ENCODE data around the gene RFPL1. TPM values are rescaled to one million over a fixed set of nuclear protein-coding genes. Genes with fewer than 3 reads are reported as not detected.
A peak's percentile ranks its signal among the peaks of the same experiment; 100 is the strongest.
"Not testable (repeated sequence)": the region's sequence is repeated elsewhere in the genome, so short reads cannot be mapped to it uniquely, and the experiment has no call there.

Gene RFPL1
- total RNA-seq = not detected
- not detected for polyA plus RNA-seq

GRCh38 chr22:29438283-29438682 lies at the start of gene RFPL1:
Gene RFPL1, plus strand, starts transcription at chr22:29438583.
- H3K27ac ChIP-seq (ENCODE audit: low read depth, low read length); POLR2A ChIA-PET; H3K4me3 ChIP-seq (ENCODE audit: low read length); DNase-seq; H3K4me3 Mint-ChIP-seq; H3K36me3 ChIP-seq (ENCODE audit: insufficient read depth, low read length); H3K9me3 Mint-ChIP-seq; H3K27ac Mint-ChIP-seq; H3K36me3 Mint-ChIP-seq; H3K27me3 ChIP-seq (ENCODE audit: insufficient read depth, low read length, poor library complexity, severe bottlenecking); H3K4me1 Mint-ChIP-seq; H3K9me3 ChIP-seq (ENCODE audit: low read length); H3K4me1 ChIP-seq (ENCODE audit: insufficient read depth, low read length): not testable (repeated sequence)
- H3K27me3 Mint-ChIP-seq = peaks cover 7 to 42% of the 10 kb centered on the region in 2 donors
- CTCF ChIA-PET = interaction anchor here (1.2 kb wide), 1 partner anchor 41 kb away, joined by 4 read pairs; no protein-coding TSS in a partner anchor

- peaks cover 36 to 54% (median 44%) of the 10 kb centered on the region in 3 donors for H3K4me1 Mint-ChIP-seq
- no peaks in the 10 kb centered on the region for H3K27me3 Mint-ChIP-seq
- peak overlapping the region; percentile 95 for H3K4me3 ChIP-seq (ENCODE audit: low read length)
- no peaks in the 10 kb centered on the region for H3K27me3 ChIP-seq (ENCODE audit: insufficient read depth, low read length, poor library complexity, severe bottlenecking)
- peak overlapping the region; percentile 93 to 96 (median 94) for H3K4me3 Mint-ChIP-seq
- POLR2A ChIA-PET = interaction anchor here (1.0 kb wide), 1 partner anchor 26 kb away, joined by 4 read pairs; no protein-coding TSS in a partner anchor
- H3K9me3 Mint-ChIP-seq = no peaks in the 10 kb centered on the region
- peak overlapping the region; percentile 89 for H3K27ac ChIP-seq (ENCODE audit: low read depth, low read length)
- no peaks in the 10 kb centered on the region for H3K9me3 ChIP-seq (ENCODE audit: low read length)
- CTCF ChIA-PET = interaction anchor here (1.2 kb wide), 1 partner anchor 26 kb away, joined by 3 read pairs; no protein-coding TSS in a partner anchor
- H3K36me3 ChIP-seq (ENCODE audit: insufficient read depth, low read length) = no peaks in the 10 kb centered on the region
- peaks cover 0 to 18% (median 1%) of the 10 kb centered on the region in 3 donors for H3K36me3 Mint-ChIP-seq
- H3K4me1 ChIP-seq (ENCODE audit: insufficient read depth, low read length) = peaks cover 27% of the 10 kb centered on the region
- DNase-seq = no peak
- peak overlapping the region; percentile 91 to 98 (median 95) for H3K27ac Mint-ChIP-seq
Observed at GRCh38 chr22:29388759-29389090, 49.7 kb upstream of the RFPL1 start.

- H3K27ac ChIP-seq (ENCODE audit: low read depth, low read length) = no peak overlapping the region
- Mint-ChIP-seq H3K9me3 (no peaks in the 10 kb centered on the region), H3K36me3 (peaks cover 0 to 8% (median 0%) of the 10 kb centered on the region in 3 donors), H3K4me1 (peaks cover 31 to 46% (median 37%) of the 10 kb centered on the region in 3 donors), H3K27me3 (no peaks in the 10 kb centered on the region), H3K4me3 (no peak overlapping the region), H3K27ac (no peak overlapping the region)
- DNase-seq = no peak
- CTCF ChIA-PET = no interaction called here
- POLR2A ChIA-PET = interaction anchor here (0.5 kb wide), 1 partner anchor 217 kb away, joined by 5 read pairs; no protein-coding TSS in a partner anchor
- peaks cover 27% of the 10 kb centered on the region for H3K4me1 ChIP-seq (ENCODE audit: insufficient read depth, low read length)
- no peaks in the 10 kb centered on the region for H3K27me3 ChIP-seq (ENCODE audit: insufficient read depth, low read length, poor library complexity, severe bottlenecking)
- no peaks in the 10 kb centered on the region for H3K36me3 ChIP-seq (ENCODE audit: insufficient read depth, low read length)
- H3K9me3 ChIP-seq (ENCODE audit: low read length) = no peaks in the 10 kb centered on the region
- no peak overlapping the region for H3K4me3 ChIP-seq (ENCODE audit: low read length)
Observed at GRCh38 chr22:29390270-29390669, 48.1 kb upstream of the RFPL1 start.

GRCh38 chr22:29391546-29391945 lies 46.8 kb upstream of the RFPL1 start:
- H3K27ac Mint-ChIP-seq = no peak overlapping the region
- Histone ChIP-seq H3K36me3 (ENCODE audit: insufficient read depth, low read length) (no peaks in the 10 kb centered on the region), H3K4me1 (ENCODE audit: insufficient read depth, low read length) (peaks cover 18% of the 10 kb centered on the region), H3K9me3 (ENCODE audit: low read length) (no peaks in the 10 kb centered on the region), H3K27ac (ENCODE audit: low read depth, low read length) (no peak overlapping the region), H3K27me3 (ENCODE audit: insufficient read depth, low read length, poor library complexity, severe bottlenecking) (no peaks in the 10 kb centered on the region), H3K4me3 (ENCODE audit: low read length) (no peak overlapping the region)
- no peaks in the 10 kb centered on the region for H3K27me3 Mint-ChIP-seq
- H3K9me3 Mint-ChIP-seq = no peaks in the 10 kb centered on the region
- CTCF ChIA-PET = no interaction called here
- no peak for DNase-seq
- peaks cover 22 to 33% (median 24%) of the 10 kb centered on the region in 3 donors for H3K4me1 Mint-ChIP-seq
- peaks cover 0 to 3% (median 0%) of the 10 kb centered on the region in 3 donors for H3K36me3 Mint-ChIP-seq
- POLR2A ChIA-PET = no interaction called here
- peak overlapping the region in 2 of 7 donors; percentile 3 to 44 for H3K4me3 Mint-ChIP-seq

GRCh38 chr22:29393019-29393608 lies 45.3 kb upstream of the RFPL1 start:
- Mint-ChIP-seq H3K27me3 (no peaks in the 10 kb centered on the region), H3K4me3 (peak overlapping the region in 1 of 7 donors; percentile 17), H3K27ac (no peak overlapping the region), H3K9me3 (no peaks in the 10 kb centered on the region), H3K4me1 (peaks cover 10 to 17% (median 10%) of the 10 kb centered on the region in 3 donors), H3K36me3 (peaks cover 0 to 3% (median 0%) of the 10 kb centered on the region in 3 donors)
- H3K36me3 ChIP-seq (ENCODE audit: insufficient read depth, low read length) = no peaks in the 10 kb centered on the region
- H3K27me3 ChIP-seq (ENCODE audit: insufficient read depth, low read length, poor library complexity, severe bottlenecking) = no peaks in the 10 kb centered on the region
- no peaks in the 10 kb centered on the region for H3K9me3 ChIP-seq (ENCODE audit: low read length)
- H3K27ac ChIP-seq (ENCODE audit: low read depth, low read length) = no peak overlapping the region
- ChIA-PET CTCF (no interaction called here), POLR2A (no interaction called here)
- peaks cover 7% of the 10 kb centered on the region for H3K4me1 ChIP-seq (ENCODE audit: insufficient read depth, low read length)
- no peak for DNase-seq
- no peak overlapping the region for H3K4me3 ChIP-seq (ENCODE audit: low read length)

- no peak overlapping the region for H3K4me3 ChIP-seq (ENCODE audit: low read length)
- Mint-ChIP-seq H3K9me3 (no peaks in the 10 kb centered on the region), H3K4me1 (peaks cover 4 to 7% (median 5%) of the 10 kb centered on the region in 3 donors), H3K27ac (peak overlapping the region in 1 of 8 donors; percentile 14), H3K4me3 (peak overlapping the region in 1 of 7 donors; percentile 55), H3K36me3 (no peaks in the 10 kb centered on the region), H3K27me3 (no peaks in the 10 kb centered on the region)
- ChIA-PET POLR2A (no interaction called here), CTCF (interaction anchor here (0.7 to 1.2 kb wide), 3 partner anchors 8 to 92 kb away, joined by 3 to 4 read pairs (median 3); no protein-coding TSS in a partner anchor)
- H3K27me3 ChIP-seq (ENCODE audit: insufficient read depth, low read length, poor library complexity, severe bottlenecking) = no peaks in the 10 kb centered on the region
- no peaks in the 10 kb centered on the region for H3K4me1 ChIP-seq (ENCODE audit: insufficient read depth, low read length)
- DNase-seq = peak; percentile 42 to 71 (median 51)
- H3K36me3 ChIP-seq (ENCODE audit: insufficient read depth, low read length) = no peaks in the 10 kb centered on the region
- no peaks in the 10 kb centered on the region for H3K9me3 ChIP-seq (ENCODE audit: low read length)
- no peak overlapping the region for H3K27ac ChIP-seq (ENCODE audit: low read depth, low read length)
Observed at GRCh38 chr22:29394931-29395581, 43.3 kb upstream of the RFPL1 start.

- no peaks in the 10 kb centered on the region for H3K36me3 ChIP-seq (ENCODE audit: insufficient read depth, low read length)
- no peaks in the 10 kb centered on the region for H3K36me3 Mint-ChIP-seq
- H3K4me3 Mint-ChIP-seq = no peak overlapping the region
- peaks cover 2 to 5% of the 10 kb centered on the region in 2 donors for H3K27me3 Mint-ChIP-seq
- H3K4me3 ChIP-seq (ENCODE audit: low read length) = no peak overlapping the region
- H3K9me3 Mint-ChIP-seq = no peaks in the 10 kb centered on the region
- no peak overlapping the region for H3K27ac Mint-ChIP-seq
- H3K27me3 ChIP-seq (ENCODE audit: insufficient read depth, low read length, poor library complexity, severe bottlenecking) = no peaks in the 10 kb centered on the region
- no peak overlapping the region for H3K27ac ChIP-seq (ENCODE audit: low read depth, low read length)
- H3K4me1 Mint-ChIP-seq = peaks cover 4 to 7% (median 5%) of the 10 kb centered on the region in 3 donors
- no peaks in the 10 kb centered on the region for H3K9me3 ChIP-seq (ENCODE audit: low read length)
- no peak for DNase-seq
- POLR2A ChIA-PET = no interaction called here
- CTCF ChIA-PET = interaction anchor here (1.2 kb wide), 1 partner anchor 9 kb away, joined by 4 read pairs; no protein-coding TSS in a partner anchor
- H3K4me1 ChIP-seq (ENCODE audit: insufficient read depth, low read length) = no peaks in the 10 kb centered on the region
Observed at GRCh38 chr22:29396126-29396525, 42.3 kb upstream of the RFPL1 start.

- no peaks in the 10 kb centered on the region for H3K4me1 ChIP-seq (ENCODE audit: insufficient read depth, low read length)
- H3K4me1 Mint-ChIP-seq = peaks cover 4 to 7% (median 5%) of the 10 kb centered on the region in 3 donors
- POLR2A ChIA-PET = no interaction called here
Observed at GRCh38 chr22:29397791-29398190, 40.6 kb upstream of the RFPL1 start.

More at GRCh38 chr22:29397791-29398190, 40.6 kb upstream of the RFPL1 start:
- Histone ChIP-seq H3K4me3 (ENCODE audit: low read length) (no peak overlapping the region), H3K27ac (ENCODE audit: low read depth, low read length) (no peak overlapping the region), H3K36me3 (ENCODE audit: insufficient read depth, low read length) (no peaks in the 10 kb centered on the region), H3K9me3 (ENCODE audit: low read length) (no peaks in the 10 kb centered on the region), H3K27me3 (ENCODE audit: insufficient read depth, low read length, poor library complexity, severe bottlenecking) (no peaks in the 10 kb centered on the region)
- CTCF ChIA-PET = no interaction called here
- Mint-ChIP-seq H3K27ac (no peak overlapping the region), H3K27me3 (peaks cover 4 to 18% of the 10 kb centered on the region in 2 donors), H3K36me3 (no peaks in the 10 kb centered on the region), H3K4me3 (no peak overlapping the region), H3K9me3 (no peaks in the 10 kb centered on the region)
- DNase-seq = no peak

All from CD8-positive, alpha-beta memory T cell (primary cell).